Measurements from ENCODE around the gene NRTN. TPM values are rescaled to one million over a fixed set of nuclear protein-coding genes. Genes with fewer than 3 reads are reported as not detected.

Gene NRTN
- total RNA-seq, 1 experiment from 2014 or later, result 17.6 TPM

- no peak for DNase-seq (ENCODE audit: low read depth in 1 of 2, low spot score in 2 of 2)
- Histone ChIP-seq H3K9me3 (replicated peaks) (no peaks in the 10 kb centered on the region), H3K4me3 (no peak overlapping the region), H3K27ac (no peak overlapping the region), H3K4me1 (replicated peaks) (no peaks in the 10 kb centered on the region), H3K27me3 (replicated peaks) (no peaks in the 10 kb centered on the region), H3K36me3 (no peaks in the 10 kb centered on the region)
Measured at GRCh38 chr19:5814852-5815246, 10.0 kb downstream of the NRTN start.

- no peaks in the 10 kb centered on the region for H3K36me3 ChIP-seq
- DNase-seq (ENCODE audit: low read depth in 1 of 2, low spot score in 2 of 2), result no peak
Measured at GRCh38 chr19:5817218-5817617, 12.4 kb downstream of the NRTN start.

GRCh38 chr19:5818594-5818993 is 13.7 kb downstream of the NRTN start:
- DNase-seq (ENCODE audit: low read depth in 1 of 2, low spot score in 2 of 2), result no peak
- no peaks in the 10 kb centered on the region for H3K36me3 ChIP-seq
- H3K4me3 ChIP-seq, result no peak overlapping the region
- H3K9me3 ChIP-seq (replicated peaks), result no peaks in the 10 kb centered on the region
- H3K4me1 ChIP-seq (replicated peaks), result no peaks in the 10 kb centered on the region
- no peaks in the 10 kb centered on the region for H3K27me3 ChIP-seq (replicated peaks)
- H3K27ac ChIP-seq, result no peak overlapping the region

More at GRCh38 chr19:5817218-5817617, 12.4 kb downstream of the NRTN start:
- Histone ChIP-seq H3K4me3 (no peak overlapping the region), H3K27ac (no peak overlapping the region), H3K27me3 (replicated peaks) (no peaks in the 10 kb centered on the region), H3K4me1 (replicated peaks) (no peaks in the 10 kb centered on the region), H3K9me3 (replicated peaks) (no peaks in the 10 kb centered on the region)

- no peak overlapping the region for H3K27ac ChIP-seq
- H3K36me3 ChIP-seq, result no peaks in the 10 kb centered on the region
- H3K4me3 ChIP-seq, result no peak overlapping the region
- H3K4me1 ChIP-seq (replicated peaks), result no peaks in the 10 kb centered on the region
- H3K27me3 ChIP-seq (replicated peaks), result no peaks in the 10 kb centered on the region
- no peak for DNase-seq (ENCODE audit: low read depth in 1 of 2, low spot score in 2 of 2)
- H3K9me3 ChIP-seq (replicated peaks), result no peaks in the 10 kb centered on the region
Measured at GRCh38 chr19:5820785-5821184, 15.9 kb downstream of the NRTN start.

GRCh38 chr19:5821521-5822180 is 16.8 kb downstream of the NRTN start:
- no peaks in the 10 kb centered on the region for H3K9me3 ChIP-seq (replicated peaks)
- H3K4me3 ChIP-seq, result no peak overlapping the region
- no peak overlapping the region for H3K27ac ChIP-seq
- no peaks in the 10 kb centered on the region for H3K36me3 ChIP-seq
- no peak for DNase-seq (ENCODE audit: low read depth in 1 of 2, low spot score in 2 of 2)
- no peaks in the 10 kb centered on the region for H3K4me1 ChIP-seq (replicated peaks)
- no peaks in the 10 kb centered on the region for H3K27me3 ChIP-seq (replicated peaks)

GRCh38 chr19:5822181-5822844 is 17.4 kb downstream of the NRTN start:
- H3K27ac ChIP-seq, result no peak overlapping the region
- no peaks in the 10 kb centered on the region for H3K36me3 ChIP-seq

GRCh38 chr19:5823579-5824281 is 18.9 kb downstream of the NRTN start:
- peaks cover 8% of the 10 kb centered on the region for H3K4me1 ChIP-seq (replicated peaks)

More at GRCh38 chr19:5822181-5822844, 17.4 kb downstream of the NRTN start:
- Histone ChIP-seq H3K4me3 (no peak overlapping the region), H3K4me1 (replicated peaks) (no peaks in the 10 kb centered on the region), H3K27me3 (replicated peaks) (no peaks in the 10 kb centered on the region), H3K9me3 (replicated peaks) (no peaks in the 10 kb centered on the region)
- DNase-seq (ENCODE audit: low read depth in 1 of 2, low spot score in 2 of 2), result no peak

GRCh38 chr19:5824751-5825150 is 19.9 kb downstream of the NRTN start:
- Histone ChIP-seq H3K4me1 (replicated peaks) (peaks cover 8% of the 10 kb centered on the region), H3K9me3 (replicated peaks) (no peaks in the 10 kb centered on the region), H3K27ac (no peak overlapping the region), H3K36me3 (no peaks in the 10 kb centered on the region), H3K4me3 (no peak overlapping the region), H3K27me3 (replicated peaks) (no peaks in the 10 kb centered on the region)
- no peak for DNase-seq (ENCODE audit: low read depth in 1 of 2, low spot score in 2 of 2)

More at GRCh38 chr19:5823579-5824281, 18.9 kb downstream of the NRTN start:
- no peaks in the 10 kb centered on the region for H3K9me3 ChIP-seq (replicated peaks)
- no peaks in the 10 kb centered on the region for H3K36me3 ChIP-seq
- DNase-seq (ENCODE audit: low read depth in 1 of 2, low spot score in 2 of 2), result no peak
- H3K27ac ChIP-seq, result no peak overlapping the region
- no peaks in the 10 kb centered on the region for H3K27me3 ChIP-seq (replicated peaks)
- H3K4me3 ChIP-seq, result no peak overlapping the region

- H3K4me3 ChIP-seq, result no peak overlapping the region
- no peaks in the 10 kb centered on the region for H3K9me3 ChIP-seq (replicated peaks)
- DNase-seq (ENCODE audit: low read depth in 1 of 2, low spot score in 2 of 2), result no peak
- H3K4me1 ChIP-seq (replicated peaks), result peaks cover 8% of the 10 kb centered on the region
- H3K27me3 ChIP-seq (replicated peaks), result no peaks in the 10 kb centered on the region
- H3K27ac ChIP-seq, result no peak overlapping the region
- H3K36me3 ChIP-seq, result no peaks in the 10 kb centered on the region
Measured at GRCh38 chr19:5825178-5825577, 20.3 kb downstream of the NRTN start.

GRCh38 chr19:5826531-5827341 is 21.9 kb downstream of the NRTN start:
- Histone ChIP-seq H3K27ac (no peak overlapping the region), H3K4me1 (replicated peaks) (peaks cover 8% of the 10 kb centered on the region), H3K36me3 (no peaks in the 10 kb centered on the region), H3K4me3 (no peak overlapping the region), H3K9me3 (replicated peaks) (no peaks in the 10 kb centered on the region), H3K27me3 (replicated peaks) (no peaks in the 10 kb centered on the region)
- no peak for DNase-seq (ENCODE audit: low read depth in 1 of 2, low spot score in 2 of 2)

GRCh38 chr19:5827342-5827890 is 22.5 kb downstream of the NRTN start:
- no peaks in the 10 kb centered on the region for H3K36me3 ChIP-seq
- H3K4me1 ChIP-seq (replicated peaks), result peaks cover 8% of the 10 kb centered on the region
- peak overlapping the region; percentile 38 for H3K4me3 ChIP-seq
- no peak overlapping the region for H3K27ac ChIP-seq
- DNase-seq (ENCODE audit: low read depth in 1 of 2, low spot score in 2 of 2), result no peak
- H3K9me3 ChIP-seq (replicated peaks), result no peaks in the 10 kb centered on the region
- no peaks in the 10 kb centered on the region for H3K27me3 ChIP-seq (replicated peaks)

- H3K27me3 ChIP-seq (replicated peaks), result no peaks in the 10 kb centered on the region
- peak overlapping the region; percentile 38 for H3K4me3 ChIP-seq
- DNase-seq (ENCODE audit: low read depth in 1 of 2, low spot score in 2 of 2), result peak; percentile 74 to 78
- H3K27ac ChIP-seq, result no peak overlapping the region
- no peaks in the 10 kb centered on the region for H3K36me3 ChIP-seq
- H3K9me3 ChIP-seq (replicated peaks), result no peaks in the 10 kb centered on the region
- peaks cover 8% of the 10 kb centered on the region for H3K4me1 ChIP-seq (replicated peaks)
Measured at GRCh38 chr19:5827891-5828660, 23.2 kb downstream of the NRTN start.

All from SJSA1 (cell line).